K562 (cell line): ENCODE results near the gene UIMC1. TPM values are rescaled to one million over a fixed set of nuclear protein-coding genes. Genes with fewer than 3 reads are reported as not detected.

Experiments
- ATAC-seq: fragments of 200-7000 bp; cut with Tn5 transposase; 3 replicates; pipeline ENCODE4 v1.9.1; 2020; ENCODE audit warnings: moderate library complexity
- BruUV-seq: library from RNA; stranded (reverse); fragments of 400-500 nt; replicated peaks from 2 replicates; lab custom pipeline; 2021; lab: Mats Ljungman, UMichigan
- CTCF ChIA-PET: fragments of 300-600 bp; formaldehyde crosslinking; extraction: SDS; loops from one replicate; lab custom pipeline; 2021; ENCODE audit warnings: low intra/inter-chr PET ratio; lab: Yijun Ruan, JAX
- POLR2A ChIA-PET: fragments of 300-600, 350-650 bp; sonication (Branson Sonifier 250); formaldehyde crosslinking; extraction: SDS; loops from one replicate; lab custom pipeline; 2021; ENCODE audit warnings: antibody characterized with exemption, inconsistent platforms; lab: Yijun Ruan, JAX
- DNase-seq, 4 experiments: peaks; one replicate each; pipeline versions ENCODE4 v3.0.0 to v3.0.0-alpha.2; 2011 to 2018; ENCODE audit warnings: low spot score in 3 of 4, mixed read lengths in 3 of 4; ENCODE audit errors: extremely low read depth in 1 of 4
- FAIRE-seq: peaks from 2 replicates; lab custom pipeline; 2011; peaks lifted over from hg19 to GRCh38; lab: Jason Lieb, UNC
- H2AFZ ChIP-seq: 2 replicates; pipeline ENCODE4 v1.6.0; 2011; ENCODE audit warnings: low read depth, low read length, control low read depth, inconsistent platforms
- H3K27ac ChIP-seq: fragments of 200-600 bp; 3 replicates; pipeline ENCODE4 v1.8.0; 2011; ENCODE audit warnings: low read depth, mild to moderate bottlenecking, control low read depth, inconsistent platforms, low read length, moderate library complexity, mixed read lengths; ENCODE audit errors: extremely low read depth
- H3K27me3 ChIP-seq, 2 experiments: fragments of 300-600 bp in 1 of 2; 2 replicates in 1 of 2; 3 replicates in 1 of 2; pipeline versions ENCODE4 v1.6.0 to v1.8.0; 2011; ENCODE audit warnings: inconsistent platforms in 2 of 2, low read length in 2 of 2, mild to moderate bottlenecking in 1 of 2, mixed read lengths in 1 of 2, moderate library complexity in 1 of 2; ENCODE audit not compliant: control insufficient read depth in 2 of 2, insufficient read depth in 2 of 2
- H3K36me3 ChIP-seq: fragments of 300-600 bp; 3 replicates; pipeline ENCODE4 v1.8.0; 2011; ENCODE audit warnings: mild to moderate bottlenecking, low read length, inconsistent platforms; ENCODE audit not compliant: control insufficient read depth, insufficient read depth
- H3K4me1 ChIP-seq, 2 experiments: fragments of 200-600 bp in 1 of 2; replicated peaks in 1 of 2; 2 replicates in 1 of 2; 3 replicates in 1 of 2; pipeline versions ENCODE4 v1.5.1 to v1.8.0; 2011; ENCODE audit warnings: inconsistent platforms in 2 of 2, low read length in 2 of 2, mild to moderate bottlenecking in 1 of 2, mixed read lengths in 1 of 2, moderate library complexity in 1 of 2; ENCODE audit not compliant: control insufficient read depth in 2 of 2, insufficient read depth in 2 of 2
- H3K4me2 ChIP-seq: 2 replicates; pipeline ENCODE4 v1.6.1; 2011; ENCODE audit warnings: low read length, control low read depth, inconsistent platforms, mixed read lengths; ENCODE audit not compliant: insufficient read depth
- H3K4me3 ChIP-seq: fragments of 200-600 bp; sonication (generic), shearing (Covaris generic); 2 replicates; pipeline ENCODE4 v1.5.1; 2016; ENCODE audit warnings: control low read depth, inconsistent platforms
- H3K79me2 ChIP-seq: fragments of 200-600 bp; 3 replicates; pipeline ENCODE4 v1.8.0; 2011; ENCODE audit warnings: low read length, inconsistent platforms; ENCODE audit not compliant: control insufficient read depth, insufficient read depth
- H3K9ac ChIP-seq, 2 experiments: 2 replicates each; pipeline versions ENCODE4 v1.6.0 to v1.6.1; 2011; ENCODE audit warnings: low read depth in 2 of 2, low read length in 2 of 2, control low read depth in 1 of 2, inconsistent platforms in 1 of 2, mild to moderate bottlenecking in 1 of 2, mixed read lengths in 1 of 2; ENCODE audit not compliant: insufficient read depth in 1 of 2
- H3K9me1 ChIP-seq: one replicate; pipeline ENCODE4 v1.6.0; 2011; ENCODE audit warnings: inconsistent platforms, mild to moderate bottlenecking, low read length, moderate library complexity; ENCODE audit not compliant: control insufficient read depth, insufficient read depth
- H3K9me3 ChIP-seq: replicated peaks from 2 replicates; pipeline ENCODE4 v1.5.1; 2011; ENCODE audit warnings: low read depth, low read length, inconsistent platforms; ENCODE audit not compliant: control insufficient read depth, insufficient read depth
- H4K20me1 ChIP-seq: replicated peaks from 2 replicates; pipeline ENCODE4 v1.6.1; 2011; ENCODE audit warnings: low read length, inconsistent platforms, mixed read lengths; ENCODE audit not compliant: control insufficient read depth, insufficient read depth
- CREM ChIP-seq: IDR thresholded peaks from 2 replicates; pipeline ENCODE4 v1.6.1; 2014; ENCODE audit warnings: antibody characterized with exemption, low read depth
- CTCFL ChIP-seq: IDR thresholded peaks from 2 replicates; pipeline ENCODE4 v1.6.1; 2011; ENCODE audit warnings: borderline replicate concordance, low read depth, mild to moderate bottlenecking, moderate library complexity, low read length; ENCODE audit not compliant: insufficient read depth, poor library complexity, severe bottlenecking
- GATA2 ChIP-seq: sonication (generic); formaldehyde crosslinking; IDR thresholded peaks from 2 replicates; pipeline ENCODE4 v1.4.0; 2020; ENCODE audit warnings: mild to moderate bottlenecking, missing genetic modification reagents
- HMGN3 ChIP-seq: IDR thresholded peaks from 2 replicates; pipeline ENCODE4 v1.6.1; 2011; ENCODE audit warnings: borderline replicate concordance, low read depth, mild to moderate bottlenecking, mixed read lengths, low read length; ENCODE audit not compliant: insufficient read length; ENCODE audit errors: extremely low read depth
- JUN ChIP-seq, 2 experiments: sonication (generic) in 1 of 2; formaldehyde crosslinking in 1 of 2; IDR thresholded peaks; 2 replicates each; pipeline versions ENCODE4 v1.6.1 to v1.8.0; 2012 to 2022; ENCODE audit warnings: borderline replicate concordance in 2 of 2, mild to moderate bottlenecking in 2 of 2, improper control_type of control experiment in 1 of 2, low read depth in 1 of 2, low read length in 1 of 2, missing genetic modification reagents in 1 of 2
- JUNB ChIP-seq: fragments of 450-650 bp; formaldehyde crosslinking; conservative IDR thresholded peaks from 2 replicates; pipeline ENCODE4 v1.4.0; 2020; ENCODE audit warnings: mild to moderate bottlenecking
- JUND ChIP-seq, 2 experiments: IDR thresholded peaks; 2 replicates in 1 of 2; 3 replicates in 1 of 2; pipeline ENCODE4 v1.6.1; 2011; ENCODE audit warnings: borderline replicate concordance in 2 of 2, low read depth in 2 of 2, low read length in 2 of 2, improper control_type of control experiment in 1 of 2, missing biosample characterization in 1 of 2, missing genetic modification characterization in 1 of 2, missing genetic modification reagents in 1 of 2
- MTF1 ChIP-seq: fragments of 250-450 bp; sonication (Bioruptor Pico); IDR thresholded peaks from 2 replicates; pipeline ENCODE4 v1.9.0; 2021; ENCODE audit warnings: moderate library complexity, mild to moderate bottlenecking, inconsistent platforms, borderline replicate concordance
- NONO ChIP-seq, 2 experiments: fragments of 200-400 bp in 1 of 2; fragments of 450-650 bp in 1 of 2; formaldehyde crosslinking in 1 of 2; IDR thresholded peaks; 2 replicates each; pipeline ENCODE4 v1.6.1; 2017; ENCODE audit warnings: low read depth in 2 of 2, mild to moderate bottlenecking in 2 of 2, moderate library complexity in 2 of 2, low read length in 1 of 2
- RBBP5 ChIP-seq: fragments of 200-600 bp; sonication (generic); IDR thresholded peaks from 2 replicates; pipeline ENCODE4 v1.6.1; 2012; ENCODE audit warnings: borderline replicate concordance, mild to moderate bottlenecking, low read length, control low read depth, inconsistent platforms; ENCODE audit not compliant: insufficient read depth, poor library complexity, severe bottlenecking
- RNF2 ChIP-seq: sonication (generic); IDR thresholded peaks from 2 replicates; pipeline ENCODE4 v1.6.1; 2016
- SMAD4 ChIP-seq: fragments of 250-450 bp; sonication (Bioruptor Pico); conservative IDR thresholded peaks from 2 replicates; pipeline ENCODE4 v1.8.0; 2021; ENCODE audit warnings: inconsistent platforms, mild to moderate bottlenecking, moderate library complexity
- TCF3 ChIP-seq: sonication (generic); formaldehyde crosslinking; IDR thresholded peaks from 2 replicates; pipeline ENCODE4 v1.4.0; 2020; ENCODE audit warnings: mild to moderate bottlenecking, missing genetic modification reagents
- USF1 ChIP-seq: sonication (generic); formaldehyde crosslinking; IDR thresholded peaks from 2 replicates; pipeline ENCODE4 v1.9.0; 2022; ENCODE audit warnings: mild to moderate bottlenecking, missing genetic modification reagents
- ZEB2 ChIP-seq: fragments of 450-650 bp; IDR thresholded peaks from 2 replicates; pipeline ENCODE4 v1.6.1; 2016
- ZNF583 ChIP-seq: fragments of 250-450 bp; sonication (Bioruptor Pico); IDR thresholded peaks from 2 replicates; pipeline ENCODE4 v1.4.0; 2020
- WGBS: fragments of 100-300 bp; shearing (Covaris generic); methylation state at CpG from one replicate; pipeline ENCODE4 v1.1.6; 2016; ENCODE audit warnings: low coverage, mixed read lengths; ENCODE audit not compliant: insufficient coverage; ENCODE audit errors: missing lambda C conversion rate; 5-methylcytosine and 5-hydroxymethylcytosine counted together
- in situ Hi-C: fragments of 300-500 bp; cut with MboI; formaldehyde crosslinking; loops from 4 replicates; pipeline ENCODE4 v1.15.0; 2018; ENCODE audit warnings: inconsistent platforms, mixed read lengths
- intact Hi-C: fragments of 100-400 bp; cut with micrococcal nuclease; formaldehyde crosslinking; loops from 2 replicates; pipeline ENCODE4 v1.14.2; 2022
- polyA plus RNA-seq, 8 experiments: library from polyadenylated mRNA; depleted of rRNA in 4 of 8; stranded (reverse) in 5 of 8; unstranded in 3 of 8; fragments of >200 nt; fragmentation: Nextera tagmentation in 2 of 8; fragmentation: Illumina TruSeq in 1 of 8; extraction: Ambion mirVana in 2 of 8; extraction: Trizol in 1 of 8; gene quantifications; 2 replicates each; pipeline versions ENCODE4 v1.2.1 to v1.2.3, GENCODE V29; 2011 to 2014; ENCODE audit warnings: inconsistent platforms in 1 of 8, missing spikeins in 1 of 8
- total RNA-seq, 7 experiments: library from RNA; depleted of rRNA in 6 of 7; stranded (reverse); fragments of >200 nt in 6 of 7; fragmentation: Illumina TruSeq in 2 of 7; extraction: Trizol in 2 of 7; gene quantifications; 2 replicates each; pipeline versions ENCODE4 v1.2.1 to v1.2.3, GENCODE V29; 2011 to 2021; ENCODE audit warnings: low replicate concordance in 1 of 7

The UIMC1 gene
- total and polyA plus RNA-seq, 9 of the 15 experiments (the other 6 are each of a cell fraction or from before 2014, with no cell fraction given), result 14.9 to 51.7 (median 36.8) TPM

GRCh38 chr5:177005619-177006264 lies 837 bp downstream of the UIMC1 start:
- ATAC-seq (peak; percentile 91), DNase-seq (peak; percentile 73 to 90 (median 77)), FAIRE-seq (peak; percentile 42)
- Histone ChIP-seq H3K9ac (peak overlapping the region; percentile 93 to 99), H4K20me1 (peaks cover 20% of the 10 kb centered on the region), H3K4me1 (peaks cover 3 to 22% of the 10 kb centered on the region in 2 experiments; a peak in 3 of 5 replicates), H3K27me3 (no peaks in the 10 kb centered on the region), H3K27ac (peak overlapping the region; percentile 96), H3K36me3 (peaks cover 22% of the 10 kb centered on the region), H3K79me2 (peaks cover 58% of the 10 kb centered on the region), H3K4me3 (peak overlapping the region; percentile 94), H2AFZ (peak overlapping the region; percentile 98), H3K4me2 (peak overlapping the region; percentile 84), H3K9me1 (no peaks in the 10 kb centered on the region), H3K9me3 (no peaks in the 10 kb centered on the region)
- ChIA-PET CTCF (interaction anchor here (1.0 kb wide), 1 partner anchor 11 kb away, joined by 3 read pairs; no protein-coding TSS in a partner anchor), POLR2A (interaction anchor here (0.6 to 4.1 kb wide), 4 partner anchors 7 to 26 kb away, joined by 3 to 45 read pairs (median 4); partner anchors contain the start of gene ZNF346)
- BruUV-seq, result no TSS peak
- 2% methylated on average over 37 of the region's 51 CpGs for whole genome bisulfite sequencing
- intact Hi-C loops, result loop anchor here (1.0 kb wide), 1 partner anchor 17 kb away; the partner anchor contains the start of gene ZNF346
- in situ Hi-C loops, result no loop called here
- TF ChIP-seq JUND (IDR thresholded peaks at IDR 0.05; ENCODE audit: borderline replicate concordance, low read depth, low read length), result no peak
- peak; percentile 27; the same call in 1 of the 3 replicates for TF ChIP-seq JUND (tag; IDR thresholded peaks at IDR 0.05; ENCODE audit: borderline replicate concordance, low read depth, low read length)
- peak; percentile 61 for TF ChIP-seq CTCFL
- peak; percentile 65; the same call in 1 of the 2 replicates for TF ChIP-seq ZEB2
- peak; percentile 86 for TF ChIP-seq SMAD4 (CRISPR knock-in tag)
- TF ChIP-seq USF1 (CRISPR knock-in tag), result no peak
- TF ChIP-seq JUN (IDR thresholded peaks at IDR 0.05; ENCODE audit: borderline replicate concordance, low read depth, low read length), result peak; percentile 11; the same call in 1 of the 2 replicates
- no peak for TF ChIP-seq JUN (CRISPR knock-in tag; IDR thresholded peaks at IDR 0.05; ENCODE audit: borderline replicate concordance)
- peak; percentile 6; the same call in 1 of the 2 replicates for TF ChIP-seq JUNB (CRISPR knock-in tag)
- TF ChIP-seq GATA2 (CRISPR knock-in tag), result peak; percentile 75
- no peak for TF ChIP-seq MTF1 (CRISPR knock-in tag)
- TF ChIP-seq ZNF583 (CRISPR knock-in tag), result peak; percentile 33; the same call in 1 of the 2 replicates
- TF ChIP-seq HMGN3, result peak; percentile 73
- 0 out of 4 replicates have a peak, but pooled peaks of 1 of the 2 experiments have one; percentile 6 for TF ChIP-seq NONO (IDR thresholded peaks at IDR 0.05; ENCODE audit: low read depth in 2 of 2, low read length in 1 of 2)
- peak; percentile 47; the same call in 1 of the 2 replicates for TF ChIP-seq CREM
- 0 out of 2 replicates have a peak, but pooled peaks have one; percentile 14 for TF ChIP-seq TCF3
- no peak for TF ChIP-seq RBBP5
- TF ChIP-seq RNF2, result no peak
